Middle frontal gyrus (tissue), 1 donor: ENCODE measurements around the gene PCSK5.

Experiments
- DNase-seq: peaks from one replicate; pipeline ENCODE4 v3.0.0-alpha.2; 2015; ENCODE audit warnings: low spot score; ENCODE audit errors: extremely low spot score

Gene PCSK5

DNA sequence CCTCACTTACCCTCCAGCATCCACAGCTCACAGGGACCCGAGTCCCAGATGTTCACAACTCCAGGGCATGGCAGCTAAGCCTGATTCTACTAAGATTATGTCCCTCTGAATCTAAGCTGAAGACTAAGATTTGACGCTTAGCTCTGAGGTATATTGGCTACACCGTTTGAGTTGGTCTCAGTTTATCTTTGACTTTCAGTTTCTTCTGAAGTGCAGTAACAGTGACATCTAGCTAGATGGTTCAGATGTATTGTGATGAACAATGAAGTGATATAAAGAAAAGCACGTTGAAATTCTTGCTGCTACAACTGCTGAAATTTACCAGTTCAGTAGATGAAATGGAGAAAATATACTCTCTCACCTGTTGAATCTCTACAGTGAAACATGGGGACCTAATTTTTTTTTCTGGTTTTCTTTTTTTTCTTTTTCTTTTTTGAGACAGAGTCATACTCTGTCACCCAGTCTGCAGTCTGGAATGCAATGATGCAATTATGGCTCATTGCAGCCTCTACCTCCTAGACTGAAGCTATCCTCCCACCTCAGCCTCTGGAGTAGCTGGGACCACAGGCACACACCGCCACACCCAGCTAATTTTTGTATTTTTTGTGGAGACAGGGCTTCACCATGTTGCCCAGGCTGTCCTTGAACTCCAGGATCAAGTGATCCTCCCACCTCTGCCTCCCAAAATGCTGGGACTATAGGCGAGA is 488.0 kb downstream of the PCSK5 start:
- DNase-seq = no peak

DNA sequence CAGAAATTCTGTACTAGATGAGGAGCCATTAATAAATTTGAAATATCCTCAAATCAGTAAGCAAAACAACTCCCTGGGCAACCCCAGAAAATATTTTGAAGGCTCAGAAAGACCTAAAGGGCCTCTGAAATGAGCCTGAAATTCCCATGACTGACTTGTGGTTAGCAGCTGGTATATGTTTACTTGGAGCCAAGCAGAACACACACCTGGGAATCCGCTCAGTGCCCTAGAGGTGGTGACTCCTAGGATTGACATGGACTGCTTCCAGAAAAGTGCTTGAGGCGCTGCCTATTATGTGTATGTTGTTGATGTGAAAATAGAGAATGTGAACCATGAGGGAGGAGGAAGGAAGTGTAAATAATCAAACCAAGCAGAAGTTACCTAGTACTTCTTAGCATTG is 489.0 kb downstream of the PCSK5 start:
- no peak for DNase-seq

DNA sequence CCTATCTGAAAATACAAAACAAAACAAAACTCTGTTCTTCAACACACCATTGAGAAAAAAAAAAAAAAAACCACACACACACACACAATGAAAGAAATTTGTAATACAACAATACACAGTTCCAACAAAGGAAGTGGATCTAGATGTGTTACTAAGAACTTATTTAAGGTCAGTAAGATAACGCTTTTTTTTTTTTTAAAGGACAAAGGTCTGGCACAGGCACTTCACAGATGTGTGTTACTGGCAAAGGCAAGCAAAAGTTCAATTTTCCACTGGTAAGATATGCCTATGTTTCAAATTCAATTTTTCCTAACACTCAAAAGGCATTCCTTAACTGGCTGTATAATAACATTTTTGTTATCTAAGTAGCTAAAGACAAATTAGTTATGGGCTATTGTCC is 500.2 kb downstream of the PCSK5 start:
- DNase-seq = no peak

DNA sequence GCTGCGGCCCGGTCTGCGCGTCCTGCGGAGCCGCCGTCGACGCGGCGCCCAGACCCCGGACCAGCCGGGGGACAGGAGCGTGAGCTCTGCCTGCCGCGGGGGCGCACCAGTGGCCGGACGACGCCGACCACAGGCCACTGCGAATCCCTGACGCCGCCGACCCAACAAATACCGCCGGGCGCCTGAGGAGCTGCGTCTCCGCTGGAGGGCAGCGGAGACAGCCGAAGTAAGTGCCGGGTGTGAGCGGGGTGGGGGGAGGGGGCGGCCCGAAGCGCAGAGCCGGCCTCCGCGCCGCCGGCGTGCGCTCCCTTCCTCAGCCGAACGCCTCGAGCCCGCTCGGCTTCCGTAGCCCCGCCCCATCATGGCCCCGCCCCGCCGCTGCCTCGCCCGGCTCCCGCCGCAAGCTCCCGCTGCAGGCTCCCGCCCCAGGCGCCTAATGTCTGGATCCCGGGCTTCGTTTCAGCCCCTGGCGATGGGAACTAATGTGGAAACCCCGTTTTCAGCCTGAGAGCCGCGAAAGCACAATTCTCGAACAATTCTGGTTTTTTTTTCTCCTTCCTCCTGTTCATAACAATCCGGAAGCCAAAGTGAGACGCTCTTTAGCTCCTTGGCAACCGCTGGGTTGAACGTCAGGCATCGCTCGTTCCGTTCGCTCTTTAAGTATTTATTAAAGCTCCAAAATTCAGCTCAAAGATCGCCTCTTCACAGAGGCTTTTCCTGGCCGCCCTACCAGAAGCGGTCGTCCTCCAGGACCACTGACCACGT is 503.9 kb downstream of the PCSK5 start, which contains the start of gene RFK:
RFK (minus strand) TSS at position 232 of the 765 bp plus-strand sequence. CDS start 255 bp downstream, outside the sequence.
- DNase-seq = peak; percentile 89

DNA sequence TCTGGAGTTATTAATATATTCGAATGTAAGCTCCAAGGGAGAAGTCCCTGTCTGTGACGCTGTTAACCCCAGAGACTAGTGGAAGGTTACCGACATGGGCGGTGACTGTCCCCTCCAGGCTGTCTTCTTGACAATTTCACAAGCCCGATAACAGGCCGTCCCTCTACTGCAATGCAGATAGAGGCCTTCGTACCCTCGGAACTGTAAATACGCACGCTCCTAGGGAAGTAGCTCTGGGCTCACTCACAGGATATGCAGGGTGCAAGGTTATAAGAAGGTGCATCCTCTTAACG is 504.4 kb downstream of the PCSK5 start:
- DNase-seq = peak; percentile 29

DNA sequence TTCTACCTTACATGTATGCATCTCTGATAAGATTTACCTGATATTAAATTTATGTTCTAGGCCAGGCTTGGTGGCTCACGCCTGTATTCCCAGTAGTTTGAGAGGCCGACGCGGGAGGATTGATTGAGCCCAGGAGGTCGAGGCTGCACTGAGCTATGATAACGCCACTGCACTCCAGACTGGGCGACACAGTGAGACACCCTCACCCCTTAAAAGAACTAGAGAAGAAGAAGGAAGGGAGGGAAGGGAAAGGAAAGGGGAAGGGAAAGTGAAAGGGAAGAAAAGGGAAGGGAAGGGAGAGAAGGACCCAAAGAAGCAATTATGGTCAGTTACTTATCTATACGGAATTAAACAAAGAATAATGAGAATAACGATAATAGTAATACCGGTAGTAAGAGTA is 504.9 kb downstream of the PCSK5 start:
- DNase-seq = no peak

DNA sequence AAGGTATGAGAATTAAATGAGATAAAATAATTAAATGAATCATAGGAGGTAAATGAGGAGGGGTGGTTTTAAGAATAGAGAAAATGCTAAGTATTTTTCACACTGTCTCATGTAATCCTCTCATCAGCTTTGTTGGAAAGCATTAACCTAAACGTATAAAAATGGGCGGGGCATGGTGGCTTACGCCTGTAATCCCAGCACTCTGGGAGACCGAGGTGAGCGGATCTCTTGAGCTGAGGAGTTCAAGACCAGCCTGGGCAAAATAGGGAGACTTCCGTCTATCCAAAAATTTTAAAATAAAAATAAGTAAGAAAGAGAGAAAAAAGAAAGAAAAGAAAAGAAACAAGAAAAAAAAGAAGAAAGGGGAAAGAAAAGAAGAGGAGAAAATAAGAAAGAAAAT is 505.7 kb downstream of the PCSK5 start:
- DNase-seq = no peak

DNA sequence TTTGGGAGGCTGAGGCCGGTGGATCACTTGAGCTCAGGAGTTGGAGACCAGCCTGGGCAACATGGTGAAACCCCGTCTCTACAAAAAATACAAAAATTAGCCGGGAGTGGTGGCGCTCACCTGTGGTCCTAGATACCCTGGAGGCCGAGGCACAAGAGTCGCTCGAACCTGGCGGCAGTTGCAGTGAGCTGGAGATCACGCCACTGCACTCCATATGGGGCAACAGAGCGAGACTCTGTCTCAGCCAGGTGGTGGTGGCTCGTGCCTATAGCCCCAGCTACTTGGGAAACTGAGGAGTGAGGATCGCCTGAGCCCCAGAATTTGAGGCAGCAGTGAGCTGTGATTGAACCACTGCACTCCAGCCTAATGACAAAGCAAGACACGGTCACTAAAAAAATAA is 506.1 kb downstream of the PCSK5 start:
- DNase-seq = no peak

DNA sequence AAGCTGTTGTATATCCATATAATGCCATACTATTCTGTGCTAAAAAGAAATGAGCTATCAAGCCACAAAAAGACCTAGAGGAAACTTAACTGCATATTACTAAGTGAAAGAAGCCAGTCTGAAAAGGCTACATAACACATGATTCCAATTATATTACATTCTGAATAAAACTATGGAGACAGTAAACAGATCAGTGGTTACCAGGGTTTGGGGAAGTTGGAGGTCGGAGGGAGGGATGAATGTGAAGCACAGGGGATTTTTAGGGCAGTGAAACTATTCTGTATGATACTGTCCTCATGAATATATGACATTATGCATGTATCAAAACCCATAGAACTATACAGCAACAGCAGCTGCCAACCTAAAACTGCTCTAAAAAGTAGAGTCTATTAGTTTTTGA is 509.4 kb downstream of the PCSK5 start:
- DNase-seq = no peak

DNA sequence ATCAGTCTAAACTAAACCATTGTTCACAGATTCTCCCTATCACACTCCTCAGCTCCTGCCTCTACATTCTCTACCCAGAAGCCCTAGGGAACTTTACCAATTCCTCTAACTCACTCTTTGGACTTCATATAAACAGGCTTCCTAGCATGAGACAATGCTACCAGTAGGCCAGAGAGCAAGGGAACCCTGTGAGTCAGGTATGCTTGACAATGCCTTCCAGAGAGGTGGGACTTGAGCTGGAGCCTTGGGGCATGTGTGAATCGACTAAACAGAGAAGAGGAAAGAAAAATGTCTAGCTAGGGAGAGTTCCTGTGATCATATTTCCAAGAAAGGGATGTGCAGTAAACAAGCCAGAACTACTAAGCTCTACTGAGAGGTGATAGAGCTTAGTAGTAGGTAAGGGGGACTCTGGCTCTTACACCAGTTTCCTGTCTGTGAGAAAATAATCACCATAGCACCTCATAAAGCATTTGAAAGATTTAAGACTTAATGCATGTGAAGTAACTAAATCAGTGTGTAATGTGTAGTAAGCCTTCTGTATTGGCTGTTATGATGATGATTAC is 510.1 kb downstream of the PCSK5 start:
- no peak for DNase-seq

DNA sequence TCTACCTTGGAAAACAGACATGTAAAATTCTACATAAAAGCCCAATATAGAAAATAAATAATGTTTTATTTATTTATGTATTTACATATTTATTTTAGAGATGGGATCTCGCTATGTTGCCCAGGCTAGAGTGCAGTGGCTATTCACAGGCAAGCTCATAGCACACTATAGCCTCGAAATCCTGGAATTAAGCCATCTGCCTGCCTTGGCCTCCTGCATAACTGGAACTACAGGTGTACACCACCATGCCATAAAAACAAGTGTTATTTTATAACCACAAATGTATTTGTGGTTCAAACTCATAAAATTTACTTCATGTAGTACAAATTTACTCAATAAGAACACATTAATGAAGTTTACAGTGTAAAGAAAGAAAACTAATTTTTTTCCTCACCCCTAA is 510.7 kb downstream of the PCSK5 start:
- no peak for DNase-seq

DNA sequence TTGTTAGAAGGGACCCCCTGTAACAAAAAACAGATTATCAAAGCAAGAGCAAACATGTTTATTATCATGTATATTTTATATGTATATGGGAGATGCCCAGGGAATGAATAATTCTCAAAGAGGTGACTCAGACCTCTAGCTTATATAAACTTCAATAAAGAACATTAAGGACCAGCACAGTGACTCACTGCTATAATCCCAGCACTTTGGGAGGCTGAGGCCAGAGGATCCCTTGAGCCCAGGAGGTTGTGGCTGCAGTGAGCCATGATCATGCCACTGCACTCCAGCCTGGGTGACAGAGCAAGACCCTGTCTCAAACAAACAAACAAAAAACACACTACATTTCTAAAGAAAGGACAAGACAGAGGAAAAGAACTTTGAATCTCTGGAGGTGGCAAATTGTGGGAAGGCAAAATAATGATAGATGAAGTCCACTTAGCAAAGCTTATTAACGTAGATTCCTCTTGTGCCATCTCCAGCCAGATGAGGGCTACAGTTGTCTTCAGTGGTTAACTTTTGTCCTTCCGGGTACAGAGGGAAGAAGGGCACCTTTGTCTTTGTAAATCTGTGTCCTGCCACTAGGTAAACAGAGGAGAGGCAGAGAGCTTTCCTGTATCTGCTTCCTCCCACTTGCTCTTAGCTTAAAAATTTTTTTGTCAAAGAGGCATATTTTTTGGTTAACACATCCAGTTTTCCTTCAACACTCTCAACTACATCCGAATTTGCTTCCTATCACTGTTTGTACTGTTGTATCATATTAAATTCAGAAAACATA is 511.3 kb downstream of the PCSK5 start:
- DNase-seq = no peak

DNA sequence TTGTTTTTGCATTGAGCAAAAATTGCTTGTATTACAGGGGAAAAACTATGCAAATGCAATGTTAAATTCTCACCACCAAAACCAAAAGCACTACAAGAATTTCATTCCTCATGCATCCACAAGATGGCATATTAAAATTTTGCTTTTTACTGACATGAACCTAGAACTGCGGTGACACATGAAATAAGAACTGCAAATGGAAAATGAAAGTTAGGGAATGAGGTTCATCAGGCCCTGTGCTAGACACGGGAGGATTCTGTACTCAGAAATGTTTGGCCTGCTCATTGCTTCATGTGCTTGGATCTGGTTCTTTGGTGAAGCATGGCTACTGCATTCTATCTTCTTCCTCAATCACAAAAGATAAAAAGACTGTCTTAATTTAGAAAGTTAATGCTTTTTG is 512.9 kb downstream of the PCSK5 start:
- DNase-seq = peak; percentile 70

DNA sequence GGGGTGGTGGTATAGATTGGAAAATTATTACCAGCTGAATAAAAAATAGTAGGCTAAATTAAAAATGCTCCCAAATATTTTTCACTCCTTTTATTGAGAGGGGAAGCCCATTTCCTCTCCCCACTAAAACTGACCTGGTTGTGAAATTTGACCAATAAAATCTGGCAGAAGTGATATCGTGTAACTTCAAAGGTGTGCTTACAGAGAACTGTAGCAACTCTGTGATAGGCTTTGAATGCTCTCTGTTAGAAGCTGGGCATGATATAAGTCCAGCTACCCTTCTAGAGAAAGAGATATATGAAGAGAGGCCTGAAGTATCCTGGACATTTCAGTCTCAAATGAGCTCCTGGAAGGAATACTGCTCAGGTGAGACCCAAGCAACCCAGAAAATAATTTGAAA is 513.9 kb downstream of the PCSK5 start:
- DNase-seq = no peak

DNA sequence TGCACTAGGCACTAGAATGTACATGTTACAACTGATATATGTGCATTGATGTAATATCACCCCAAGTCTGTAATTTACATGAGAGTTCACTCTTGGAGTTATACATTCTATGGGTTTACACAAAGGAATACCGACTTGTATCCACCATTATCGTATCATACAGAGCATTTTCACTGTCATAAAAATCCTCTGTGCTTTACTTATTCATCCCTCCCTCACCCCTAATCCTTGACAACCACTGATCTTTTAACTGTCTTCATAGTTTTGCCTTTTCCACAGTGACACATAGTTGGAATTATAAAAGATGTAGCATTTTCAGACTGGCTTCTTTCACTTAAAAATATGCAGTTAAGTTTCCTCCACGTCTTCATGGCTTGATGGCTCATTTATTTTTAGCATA is 514.9 kb downstream of the PCSK5 start:
- no peak for DNase-seq

DNA sequence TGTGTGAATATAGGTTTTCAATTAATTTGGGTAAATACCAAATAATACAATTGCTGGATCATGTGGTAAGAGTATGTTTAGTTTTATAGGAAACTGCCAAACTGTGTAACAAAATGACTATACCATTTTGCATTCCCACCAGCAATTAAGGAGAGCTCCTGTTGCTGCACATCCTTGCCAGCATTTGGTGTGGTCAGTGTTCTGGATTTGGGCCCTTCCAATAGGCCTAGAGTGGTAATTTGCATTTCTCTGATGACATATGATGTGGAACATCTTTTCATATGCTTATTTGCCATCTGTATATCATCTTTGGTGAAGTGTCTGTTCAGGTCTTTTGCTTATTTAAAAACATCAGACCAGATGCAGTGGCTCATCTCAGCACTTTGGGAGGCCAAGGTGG is 515.4 kb downstream of the PCSK5 start:
- DNase-seq = no peak
